Stimulated activated CD8-positive, alpha-beta memory T cell treated with anti-CD3 and anti-CD28 coated beads, Interleukin-7, amount 100 ng/mL, for 4 hours (primary cell): ENCODE measurements around the gene VASH2.

ENCODE experiments used
- DNase-seq, 2 donors: peaks; one replicate each; pipeline ENCODE4 v3.0.0-alpha.2; 2020; ENCODE audit warnings: low read depth in 2 of 2

VASH2 gene

GRCh38 chr1:213035573-213035972 lies 85.2 kb downstream of the VASH2 start:
- DNase-seq: no peak
